Measurements from ENCODE around the gene MATN3.
A peak's percentile ranks its signal among the peaks of the same experiment; 100 is the strongest.

MATN3 gene

GRCh38 chr2:20052861-20053281 lies 40.4 kb upstream of the MATN3 start:
- no peak for TF ChIP-seq ZFP30 (CRISPR knock-in tag; IDR thresholded peaks at IDR 0.05)
- no peak for TF ChIP-seq TOX (CRISPR knock-in tag; IDR thresholded peaks at IDR 0.05; ENCODE audit: borderline replicate concordance)
- peak; percentile 52 for ATAC-seq

GRCh38 chr2:20052229-20052851 lies 39.9 kb upstream of the MATN3 start:
- peak; percentile 0; the same call in 1 of the 3 replicates for ATAC-seq

More at GRCh38 chr2:20052229-20052851, 39.9 kb upstream of the MATN3 start:
- TF ChIP-seq CSRNP3 (CRISPR knock-in tag; IDR thresholded peaks at IDR 0.05) (no peak), CREB5 (CRISPR knock-in tag; IDR thresholded peaks at IDR 0.05; ENCODE audit: low read depth) (no peak; the same call in 1 of the 2 replicates), POU6F1 (CRISPR knock-in tag; IDR thresholded peaks at IDR 0.05; ENCODE audit: borderline replicate concordance, low read depth) (no peak), SNAI2 (CRISPR knock-in tag; IDR thresholded peaks at IDR 0.05) (0 out of 2 replicates have a peak, but pooled peaks have one; percentile 34), ESRRG (CRISPR knock-in tag; IDR thresholded peaks at IDR 0.05) (0 out of 2 replicates have a peak, but pooled peaks have one; percentile 3), GLIS3 (CRISPR knock-in tag; IDR thresholded peaks at IDR 0.05) (no peak), TSHZ2 (CRISPR knock-in tag; IDR thresholded peaks at IDR 0.05) (no peak), ISL1 (CRISPR knock-in tag; IDR thresholded peaks at IDR 0.05) (0 out of 2 replicates have a peak, but pooled peaks have one; percentile 18), RARB (CRISPR knock-in tag; IDR thresholded peaks at IDR 0.05) (no peak), PATZ1 (CRISPR knock-in tag; IDR thresholded peaks at IDR 0.05; ENCODE audit: borderline replicate concordance) (no peak), PPARA (CRISPR knock-in tag; IDR thresholded peaks at IDR 0.05; ENCODE audit: borderline replicate concordance) (no peak), ZFP3 (CRISPR knock-in tag; IDR thresholded peaks at IDR 0.05) (no peak), TOX (CRISPR knock-in tag; IDR thresholded peaks at IDR 0.05; ENCODE audit: borderline replicate concordance) (no peak), ARNTL (CRISPR knock-in tag; IDR thresholded peaks at IDR 0.05; ENCODE audit: borderline replicate concordance, low read depth) (0 out of 2 replicates have a peak, but pooled peaks have one; percentile 47), ZNF70 (CRISPR knock-in tag; IDR thresholded peaks at IDR 0.05) (no peak), TCF4 (CRISPR knock-in tag; IDR thresholded peaks at IDR 0.05; ENCODE audit: borderline replicate concordance) (no peak), ZNF565 (CRISPR knock-in tag; conservative IDR thresholded peaks at IDR 0.05; ENCODE audit: low read depth) (no peak), ZNF8 (CRISPR knock-in tag; IDR thresholded peaks at IDR 0.05) (peak; percentile 2; the same call in 1 of the 2 replicates)

All from SK-N-SH treated with all-trans-retinoic acid at 6 μM for 48 hours (cell line).